ENCODE results near the gene JPH2.
A peak's percentile ranks its signal among the peaks of the same experiment; 100 is the strongest.

JPH2 gene

DNA sequence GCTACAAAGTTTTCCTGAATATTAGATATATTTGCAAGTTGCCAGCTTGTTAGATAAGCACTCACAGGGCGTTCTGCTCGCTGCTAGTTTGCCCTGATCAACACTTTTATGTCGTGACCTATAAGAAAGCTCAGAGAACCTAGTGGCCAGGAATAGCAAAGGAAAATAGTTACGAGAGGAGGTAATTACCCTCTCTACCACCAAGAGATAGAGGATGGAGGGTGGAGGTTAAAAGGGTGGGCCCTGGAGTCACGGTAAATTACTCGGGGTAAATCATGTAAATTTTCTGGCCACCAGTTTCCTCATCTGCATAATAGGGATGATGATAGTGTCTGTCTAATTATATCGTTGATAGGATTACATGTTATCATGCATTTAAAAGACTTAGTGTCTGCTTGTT lies 87.2 kb downstream of the JPH2 start:
- DNase-seq (ENCODE audit: low read depth) = no peak

DNA sequence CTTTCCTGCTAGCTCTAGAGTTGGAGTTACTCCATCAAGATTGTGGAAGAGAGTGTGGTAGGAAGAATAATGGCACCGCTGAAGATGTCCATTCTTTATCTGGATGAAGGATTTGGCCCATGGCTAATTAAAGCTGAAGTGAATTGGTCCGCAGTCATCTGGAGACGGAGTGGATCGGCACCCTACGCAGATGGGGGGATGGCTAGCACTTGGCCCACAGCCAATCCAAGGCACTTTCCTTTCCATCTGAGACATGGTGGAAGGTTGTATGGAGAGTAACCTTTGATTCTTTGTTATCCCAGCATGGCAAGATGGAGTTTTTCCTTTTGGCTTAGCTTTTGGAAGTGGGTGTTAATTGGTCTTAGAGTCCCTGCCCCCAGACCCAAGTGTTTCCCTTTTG lies 88.3 kb downstream of the JPH2 start:
- DNase-seq (ENCODE audit: low read depth) = no peak

DNA sequence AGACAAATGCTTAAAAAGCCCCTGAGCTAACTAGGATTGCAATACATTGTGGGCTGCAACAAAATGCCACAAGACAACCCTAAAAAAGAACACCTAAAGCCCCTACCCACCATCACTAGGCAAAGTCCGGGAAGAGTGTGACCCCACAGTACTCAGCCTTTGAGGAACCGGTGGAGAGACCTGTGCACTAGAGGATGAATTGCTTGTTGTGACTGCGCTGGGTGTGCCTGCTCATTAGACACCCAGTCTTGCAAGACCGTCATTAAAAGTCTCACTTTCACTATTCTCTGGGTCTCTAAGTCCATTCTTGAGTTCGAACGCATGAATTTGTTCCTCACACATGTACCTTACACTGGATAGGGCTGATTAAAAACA lies 88.7 kb downstream of the JPH2 start:
- no peak for DNase-seq (ENCODE audit: low read depth)

DNA sequence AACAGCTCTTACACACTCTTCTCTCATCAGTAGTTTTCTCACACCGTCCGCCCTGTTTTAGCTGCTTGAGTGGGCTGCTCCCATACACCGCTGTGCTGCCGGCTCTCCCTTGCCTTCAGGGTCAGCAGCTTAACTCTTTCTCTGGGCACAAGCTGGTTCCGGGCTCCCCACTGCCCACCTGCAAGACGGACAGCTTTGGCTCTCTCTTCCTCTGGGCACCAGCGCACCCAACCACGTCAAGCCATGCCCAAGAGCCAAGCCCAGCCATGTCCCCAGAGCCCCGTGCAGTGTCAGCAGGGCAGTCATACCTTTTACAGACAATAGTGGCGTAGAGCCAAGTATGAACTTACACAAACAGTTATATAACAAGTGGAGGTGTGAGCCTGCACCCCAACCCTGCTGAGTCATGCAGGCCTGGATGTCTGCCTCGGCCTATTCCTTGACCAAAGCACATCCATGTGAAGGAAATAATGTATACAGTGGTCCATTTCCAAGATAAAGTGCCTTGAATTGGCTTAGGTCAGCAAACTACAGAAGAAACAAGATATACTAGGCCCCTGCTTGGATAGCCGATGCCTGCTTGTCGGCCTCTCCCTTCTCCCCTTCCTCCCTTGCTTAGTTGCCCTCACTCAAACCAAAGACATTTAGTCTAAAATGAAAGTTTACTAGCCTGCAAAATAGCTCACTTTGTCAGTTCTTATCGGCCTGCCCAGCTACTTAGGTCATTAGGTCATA lies 89.3 kb downstream of the JPH2 start:
- no peak for DNase-seq (ENCODE audit: low read depth)

DNA sequence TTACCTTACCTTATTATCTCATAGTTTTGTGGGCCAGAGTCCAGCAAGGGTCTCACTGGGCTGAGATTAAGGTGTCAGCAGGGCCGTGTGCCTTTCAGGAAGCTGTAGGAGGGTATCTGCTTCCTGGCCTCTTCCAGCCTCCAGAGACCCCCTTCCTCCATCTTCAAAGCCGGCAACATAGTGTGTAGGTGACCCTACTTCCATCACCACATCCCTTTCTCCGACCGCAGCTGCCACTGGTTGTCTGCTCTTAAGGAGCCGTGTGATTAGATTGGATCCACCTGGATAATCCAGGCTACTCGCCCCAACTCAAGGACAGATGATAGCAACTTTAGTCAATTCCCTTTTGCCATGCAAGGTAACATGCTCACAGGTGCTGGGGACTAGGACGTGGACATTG lies 91.2 kb downstream of the JPH2 start:
- no peak for DNase-seq (ENCODE audit: low read depth)

DNA sequence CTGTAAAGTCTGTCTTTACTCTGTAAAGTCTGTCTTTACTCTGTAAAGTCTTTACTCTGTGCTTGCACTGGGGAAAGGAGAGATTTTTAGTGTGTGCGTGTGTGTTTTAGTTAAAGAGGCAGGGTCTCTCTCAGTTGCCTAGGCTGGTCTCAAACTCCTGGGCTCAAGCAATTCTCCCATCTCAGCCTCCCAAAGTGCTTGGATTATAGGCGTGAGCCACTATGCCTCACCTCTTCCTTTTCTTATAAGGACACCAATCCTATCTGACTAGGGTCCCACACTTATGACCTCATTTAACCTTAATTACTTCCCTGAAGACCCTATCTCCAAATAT lies 93.8 kb downstream of the JPH2 start:
- no peak for DNase-seq (ENCODE audit: low read depth)

DNA sequence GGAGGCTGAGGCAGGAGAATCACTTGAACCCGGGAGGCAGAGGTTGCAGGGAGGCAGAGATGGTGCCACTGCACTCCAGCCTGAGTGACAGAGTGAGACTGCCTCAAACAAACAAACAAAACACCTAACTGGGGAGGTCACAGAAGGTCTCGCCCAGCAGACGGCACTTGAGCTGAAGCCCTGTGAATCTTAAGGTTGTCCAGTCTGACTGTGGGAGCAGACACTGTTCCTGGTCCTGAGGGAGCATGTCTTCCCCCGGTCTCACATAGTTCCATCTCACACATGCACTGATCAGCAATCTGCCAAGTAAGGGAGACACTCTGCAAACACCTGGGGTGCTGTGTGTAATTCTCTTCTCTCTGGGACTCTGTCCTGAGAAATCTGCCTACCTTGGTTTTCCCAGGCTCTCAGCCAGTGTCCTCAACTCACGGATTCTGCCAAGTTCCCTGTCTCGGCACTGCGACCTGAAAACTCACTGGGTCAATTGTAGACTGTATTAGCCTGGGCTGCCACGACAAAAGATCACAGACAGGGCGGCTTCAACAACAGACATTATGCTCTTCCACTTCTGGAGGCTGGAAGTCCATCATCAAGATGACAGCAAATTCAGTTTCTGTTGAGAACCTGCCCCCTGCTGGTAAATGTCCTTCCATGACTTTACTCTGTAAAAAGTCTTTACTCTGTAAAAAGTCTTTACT lies 94.3 kb downstream of the JPH2 start:
- no peak for DNase-seq (ENCODE audit: low read depth)

DNA sequence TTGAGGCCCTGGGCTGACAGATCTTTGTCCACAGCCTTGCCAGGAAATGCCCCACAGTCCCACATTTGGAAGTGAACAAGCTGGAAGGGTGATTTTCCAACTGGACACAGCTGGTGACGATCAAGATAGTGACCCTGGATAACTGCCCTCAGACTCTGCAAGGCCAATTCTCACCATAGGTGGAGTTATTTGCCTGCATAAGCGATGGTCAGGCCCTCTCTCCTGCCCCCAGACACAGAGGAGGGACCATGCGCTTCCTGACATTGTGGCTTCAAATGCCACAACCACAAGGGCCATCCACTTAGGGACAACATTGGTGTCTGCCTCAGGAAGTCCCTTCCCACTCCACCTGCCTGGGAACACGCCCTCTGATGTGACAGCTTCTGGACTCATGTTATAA lies 96.0 kb downstream of the JPH2 start:
- DNase-seq (ENCODE audit: low read depth) = no peak

DNA sequence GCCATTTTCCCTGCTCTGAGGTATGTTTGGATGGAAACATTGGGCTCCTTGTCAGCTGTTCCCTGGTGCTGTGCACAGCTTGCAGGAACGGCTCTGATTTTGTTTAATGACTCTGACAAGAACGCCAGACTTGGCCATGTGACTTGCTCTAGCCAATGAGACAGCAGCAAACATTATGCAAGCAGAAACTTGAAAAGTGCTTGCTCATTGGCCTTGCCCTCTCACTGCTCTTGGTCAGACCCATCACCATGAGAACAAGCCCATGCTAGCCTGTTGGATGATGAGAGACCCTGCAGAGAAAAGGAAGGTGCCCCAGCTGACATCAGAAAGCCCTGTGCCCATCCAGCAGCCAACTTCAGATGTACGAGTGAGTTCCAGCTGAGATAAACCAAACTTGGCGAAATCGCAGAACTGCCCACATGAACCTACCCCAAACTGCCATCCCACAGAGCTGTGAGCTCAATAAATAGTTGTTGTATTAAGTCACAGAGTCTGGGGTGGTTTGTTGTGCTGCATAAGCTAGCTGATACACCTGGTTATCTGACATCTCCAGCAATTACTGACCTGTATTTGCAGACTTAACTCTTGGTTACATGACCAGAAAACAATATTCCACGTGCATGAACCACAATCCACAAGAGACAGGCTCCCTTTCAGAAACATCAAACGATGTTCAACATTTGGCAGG lies 96.9 kb downstream of the JPH2 start:
- DNase-seq (ENCODE audit: low read depth) = peak; percentile 22

DNA sequence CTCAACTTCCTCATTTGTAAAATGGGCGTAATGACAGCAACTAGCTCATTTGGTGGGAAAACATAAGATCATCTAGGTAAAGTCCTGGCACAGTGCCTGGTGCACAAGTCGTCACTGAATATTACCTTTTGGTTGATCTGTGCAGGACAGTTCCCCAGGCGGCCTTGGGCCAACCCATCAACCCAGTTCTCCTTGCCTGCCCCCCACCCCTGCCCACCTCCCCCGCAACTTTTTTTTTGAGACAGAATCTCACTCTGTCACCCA lies 99.2 kb downstream of the JPH2 start:
- no peak for DNase-seq (ENCODE audit: low read depth)

DNA sequence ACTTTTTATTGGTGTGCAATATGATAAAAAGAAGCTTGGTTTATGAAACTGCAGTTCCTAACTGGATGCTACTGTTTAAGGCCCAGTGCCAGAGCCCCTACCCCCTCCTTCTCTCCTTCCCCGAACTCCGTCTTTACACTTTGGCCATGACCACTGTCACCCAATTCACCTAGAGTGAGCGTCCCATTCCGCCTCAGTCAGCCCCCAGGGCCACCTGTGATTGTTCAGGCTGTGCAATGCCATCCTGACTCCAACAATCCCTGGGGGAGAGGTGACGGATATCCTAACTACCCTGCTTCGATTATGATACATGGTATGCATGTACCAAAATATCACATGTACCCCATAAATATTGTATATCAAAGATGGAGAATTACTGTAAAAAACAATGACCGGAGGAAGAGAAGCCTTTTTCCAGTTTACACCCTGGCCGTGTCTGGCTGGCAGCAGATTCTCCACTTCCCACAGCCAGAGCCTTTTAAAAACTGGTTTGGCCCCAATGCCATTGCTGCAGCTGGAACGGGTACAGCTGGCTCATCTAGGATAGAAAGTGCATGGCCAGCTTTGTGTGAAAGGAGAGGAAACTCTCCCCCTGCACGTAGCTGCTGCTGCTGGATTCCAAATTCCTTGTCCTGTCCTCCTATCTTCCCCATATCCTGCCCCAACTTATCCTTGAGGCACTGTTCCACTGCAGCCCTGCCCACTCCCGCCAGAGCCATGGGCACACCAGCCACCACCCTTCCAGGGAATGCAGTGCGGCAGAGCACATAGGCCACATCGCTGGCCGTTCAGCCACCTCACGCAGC lies 99.7 kb downstream of the JPH2 start:
- DNase-seq (ENCODE audit: low read depth) = no peak

DNA sequence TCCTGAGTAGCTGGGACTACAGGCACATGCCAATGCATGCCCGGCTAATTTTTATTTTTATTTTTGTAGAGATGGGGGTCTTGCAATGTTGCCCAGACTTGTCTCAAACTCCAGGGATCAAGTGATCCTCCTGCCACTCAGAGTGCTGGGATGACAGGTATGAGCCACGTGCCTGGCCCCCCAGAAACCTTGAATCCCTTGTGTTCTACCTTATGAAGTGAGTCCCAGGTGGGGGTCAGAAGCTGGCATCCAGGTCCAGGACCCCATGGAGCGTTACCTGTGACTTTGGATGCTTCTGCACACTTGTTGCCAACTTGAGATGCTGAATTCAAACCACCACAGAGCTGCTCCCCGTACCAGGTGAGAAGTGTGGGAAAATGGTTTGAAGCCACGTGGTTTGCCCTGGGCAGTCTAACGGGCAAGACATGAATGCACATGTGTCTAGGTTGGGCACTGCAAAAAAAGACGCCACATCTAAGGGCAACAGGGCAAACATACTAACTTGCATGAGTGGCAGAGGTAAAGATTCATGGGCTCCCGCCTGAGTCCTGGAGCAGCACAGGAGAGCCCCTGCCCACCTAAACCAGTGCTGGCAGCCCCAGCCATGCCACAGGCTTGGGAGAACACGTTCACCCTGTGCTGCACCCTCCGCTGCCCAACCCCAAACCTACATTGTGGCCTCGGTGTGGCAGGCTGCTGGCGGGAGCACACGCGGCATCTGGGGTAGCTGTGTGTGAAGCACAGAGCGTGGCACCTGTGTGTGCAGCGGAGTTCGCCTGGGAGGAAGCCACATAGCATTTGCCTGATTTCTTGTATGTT lies 101.2 kb downstream of the JPH2 start:
- DNase-seq (ENCODE audit: low read depth) = no peak

DNA sequence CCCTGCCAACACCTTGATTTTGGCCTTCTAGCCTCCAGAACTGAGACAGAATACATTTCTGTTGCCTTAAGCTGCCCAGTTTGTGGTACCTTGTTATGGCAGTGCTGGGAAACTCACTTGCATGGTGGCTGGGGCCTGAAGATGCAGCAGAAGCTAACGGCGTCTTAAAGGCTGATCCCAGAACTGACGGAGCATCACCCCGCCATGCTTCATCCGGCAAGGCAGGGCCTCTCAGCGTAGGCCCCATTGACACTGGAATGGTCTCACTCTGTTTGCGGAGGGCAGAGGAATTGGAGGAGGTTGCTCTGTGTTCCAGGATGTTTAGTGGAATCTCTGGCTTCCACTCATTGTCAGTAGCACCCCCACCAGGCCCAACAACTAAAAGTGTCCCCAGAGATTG lies 102.1 kb downstream of the JPH2 start:
- no peak for DNase-seq (ENCODE audit: low read depth)

DNA sequence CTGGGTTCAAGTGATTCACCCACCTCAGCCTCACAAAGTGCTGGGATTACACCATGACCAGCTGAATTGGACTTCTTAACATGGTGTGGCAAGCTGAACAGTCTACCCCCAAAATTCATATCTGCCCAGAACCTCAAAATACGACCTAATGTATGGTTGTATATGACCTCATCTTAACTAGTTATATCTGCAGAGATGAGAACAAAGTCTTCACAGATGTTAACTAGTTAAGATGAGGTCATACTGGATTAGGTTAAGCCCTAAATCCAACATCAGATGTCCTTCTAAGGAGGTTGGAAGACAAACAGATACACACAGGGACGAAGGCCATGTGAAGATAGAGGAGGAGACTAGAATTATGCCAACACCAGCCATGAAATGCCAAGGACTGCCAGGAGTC lies 102.5 kb downstream of the JPH2 start:
- DNase-seq (ENCODE audit: low read depth) = no peak

DNA sequence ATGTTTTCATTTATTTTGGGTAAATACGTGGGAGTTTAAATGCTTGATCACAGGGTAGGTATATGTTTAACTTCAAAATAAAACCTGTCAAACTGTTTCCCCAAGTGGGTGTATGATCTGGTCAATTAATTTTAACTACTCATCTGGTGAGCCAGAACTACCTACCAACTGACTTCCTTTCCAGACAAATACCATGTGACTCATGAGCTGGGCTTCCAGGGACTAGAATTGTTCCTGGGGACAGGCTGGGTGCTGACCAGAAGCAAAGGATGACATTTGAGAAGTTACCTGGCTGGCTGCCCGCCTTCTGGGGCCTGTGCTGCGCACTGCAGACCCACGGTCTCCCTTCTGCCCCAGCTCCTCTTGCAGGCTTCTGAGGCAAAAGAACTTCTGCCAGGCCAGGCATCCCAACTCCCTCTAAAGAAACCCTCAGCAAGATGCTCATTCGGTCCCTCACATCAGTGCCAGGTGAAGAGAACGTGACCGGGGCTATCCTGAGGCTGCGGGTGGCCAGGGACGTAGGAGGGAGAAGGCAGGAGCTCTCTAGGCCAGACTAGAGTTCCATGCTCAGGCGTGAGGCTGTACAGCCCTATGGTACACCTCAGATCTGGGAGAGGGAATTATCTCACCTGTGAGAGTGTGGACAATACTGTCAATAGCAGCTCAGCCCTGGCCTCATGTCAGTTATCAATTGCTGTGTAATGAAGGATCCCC lies 103.6 kb downstream of the JPH2 start:
- no peak for DNase-seq (ENCODE audit: low read depth)

DNA sequence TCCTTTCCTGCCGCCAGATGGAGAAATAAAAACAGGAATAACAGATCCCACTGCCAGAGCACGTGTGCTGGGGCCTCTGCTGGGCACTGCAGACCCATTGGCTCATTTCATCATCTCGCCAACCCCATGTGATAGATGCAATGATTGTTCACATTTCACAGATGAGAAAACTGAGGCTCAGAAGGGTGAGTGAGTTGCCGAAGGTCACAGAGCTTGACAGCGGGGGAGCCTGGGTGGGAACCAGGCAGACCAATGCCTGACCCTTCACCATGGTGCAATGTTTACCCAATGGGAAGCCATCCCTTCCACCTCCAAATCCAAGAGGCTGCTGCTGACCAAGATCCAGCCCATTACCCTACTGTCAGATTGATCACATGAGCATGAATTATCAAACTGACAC lies 105.1 kb downstream of the JPH2 start:
- DNase-seq (ENCODE audit: low read depth) = no peak

DNA sequence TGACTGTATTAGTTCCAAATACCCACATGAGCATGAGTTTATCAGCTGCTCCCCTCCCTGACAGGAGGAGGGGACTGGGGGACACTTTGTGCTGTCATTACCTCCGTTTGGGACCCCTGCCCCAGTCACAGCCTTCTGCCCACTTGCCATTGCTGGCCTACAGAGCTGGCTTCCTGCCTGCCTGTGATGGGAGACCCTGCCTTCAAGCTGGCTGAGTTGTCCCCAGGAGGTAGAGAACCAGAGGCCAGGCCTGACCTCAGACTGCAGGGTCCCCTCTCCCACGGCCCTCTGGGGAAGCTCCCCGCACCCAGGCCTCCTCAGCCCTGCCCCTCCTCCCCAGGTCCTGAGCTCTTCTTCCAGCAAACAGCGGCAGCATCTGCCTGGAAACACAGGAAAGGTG lies 105.5 kb downstream of the JPH2 start:
- no peak for DNase-seq (ENCODE audit: low read depth)

DNA sequence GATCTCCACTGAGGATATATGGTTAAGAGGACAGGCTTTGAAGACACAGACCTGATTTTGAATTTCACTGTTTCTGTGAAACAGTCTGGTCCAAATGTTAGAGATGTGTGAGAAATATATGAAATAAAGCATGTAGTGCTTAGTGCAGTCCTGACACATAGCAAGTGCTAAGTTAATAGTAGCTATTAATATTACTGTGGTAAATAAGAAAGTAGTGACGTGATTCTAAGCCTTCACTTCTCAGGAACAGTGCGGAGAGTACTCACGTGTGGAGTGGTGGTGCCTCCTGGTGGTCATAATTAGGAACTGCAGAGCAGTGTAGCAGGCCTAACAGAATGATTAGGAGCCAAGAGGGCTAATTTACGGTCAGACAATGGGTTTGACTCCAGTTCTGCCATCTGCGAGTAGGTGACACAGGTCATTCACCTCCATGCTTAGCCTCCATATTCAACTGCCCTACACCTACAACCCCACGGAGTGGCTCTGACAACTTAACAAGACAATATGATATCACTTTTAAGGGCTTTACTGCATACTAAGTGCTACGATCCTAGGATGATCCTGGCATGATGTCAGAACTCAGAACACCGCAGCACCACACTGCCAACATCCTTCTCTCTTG lies 106.2 kb downstream of the JPH2 start:
- DNase-seq (ENCODE audit: low read depth) = no peak

DNA sequence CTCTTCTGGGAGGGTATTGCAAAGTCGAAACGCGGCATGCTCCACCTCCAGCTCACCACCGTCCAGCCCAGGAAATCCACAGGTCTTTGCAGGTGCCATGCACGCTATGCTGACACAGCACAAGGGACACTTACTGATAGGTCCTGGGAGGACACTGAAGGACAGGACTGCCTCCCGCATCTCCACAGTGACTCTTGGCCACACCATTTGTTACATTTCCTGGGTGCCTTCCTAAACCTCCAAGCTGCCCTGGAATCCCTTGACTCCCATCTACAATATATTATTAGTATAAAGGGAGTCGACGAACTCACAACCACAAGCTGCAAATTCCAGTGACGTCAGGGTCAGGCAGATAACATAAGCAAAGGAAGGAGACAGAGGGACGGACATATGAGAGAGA lies 106.9 kb downstream of the JPH2 start:
- no peak for DNase-seq (ENCODE audit: low read depth)

DNA sequence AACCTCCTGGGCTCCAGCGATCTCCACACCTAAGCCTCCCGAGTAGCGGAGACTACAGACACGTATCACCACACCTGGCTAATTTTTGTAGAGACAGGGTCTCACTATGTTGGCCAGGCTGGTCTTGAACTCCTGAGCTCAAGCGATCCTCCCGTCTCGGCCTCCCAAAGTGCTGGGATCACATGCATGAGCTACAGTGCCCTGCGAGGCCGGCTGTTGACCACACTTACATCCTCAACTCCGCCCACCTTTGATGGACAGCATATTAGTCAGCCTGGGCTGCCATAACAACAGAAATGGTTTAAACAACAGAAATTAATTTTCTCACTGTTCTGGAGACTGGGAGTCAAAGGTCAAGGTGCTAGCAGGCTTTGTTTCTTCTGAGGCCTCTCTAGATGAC lies 107.7 kb downstream of the JPH2 start:
- no peak for DNase-seq (ENCODE audit: low read depth)

DNA sequence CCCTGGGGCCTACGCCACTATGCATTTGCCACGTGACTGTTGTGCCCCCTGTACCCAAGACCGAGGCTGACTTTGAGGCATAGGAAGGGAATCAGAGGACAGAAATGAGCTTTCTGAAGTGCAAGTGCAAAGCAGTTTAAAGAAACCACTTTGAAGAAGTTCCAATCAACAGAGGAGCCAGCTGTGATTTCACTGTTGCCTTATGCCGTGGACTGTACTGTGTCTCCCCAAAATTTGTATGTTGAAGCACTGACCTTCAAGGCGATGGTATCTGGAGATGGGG lies 111.1 kb downstream of the JPH2 start:
- no peak for DNase-seq (ENCODE audit: low read depth)

All from GM04503 (cell line).